HG02938 (cell line): ENCODE measurements around the gene REL.
A peak's percentile ranks its signal among the peaks of the same experiment; 100 is the strongest.

ENCODE experiments used
- ATAC-seq: cut with Tn5 transposase; IDR thresholded peaks from one replicate; pipeline ENCODE4 v1.9.1; 2021; ENCODE audit warnings: mild to moderate bottlenecking, moderate library complexity; ENCODE audit not compliant: unreplicated experiment

Gene REL

DNA sequence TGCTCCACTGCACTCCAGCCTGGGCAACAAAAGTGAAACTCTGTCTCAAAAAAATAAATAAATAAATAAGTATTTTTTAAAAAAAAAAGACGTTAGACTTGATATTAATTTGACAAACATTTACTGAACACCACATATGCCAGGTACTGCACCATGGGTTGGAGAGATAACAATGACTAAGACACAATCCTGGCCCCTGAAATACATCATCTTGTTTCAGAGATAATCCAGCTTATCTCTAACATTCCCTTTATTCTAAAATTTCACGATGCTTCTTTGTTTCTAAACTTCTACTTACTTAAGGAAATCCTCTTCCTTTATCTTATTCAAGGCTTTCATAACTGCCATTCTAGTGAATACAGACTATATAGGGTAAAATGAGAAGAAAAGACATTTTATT lies 81.2 kb downstream of the REL start:
- ATAC-seq: no peak

DNA sequence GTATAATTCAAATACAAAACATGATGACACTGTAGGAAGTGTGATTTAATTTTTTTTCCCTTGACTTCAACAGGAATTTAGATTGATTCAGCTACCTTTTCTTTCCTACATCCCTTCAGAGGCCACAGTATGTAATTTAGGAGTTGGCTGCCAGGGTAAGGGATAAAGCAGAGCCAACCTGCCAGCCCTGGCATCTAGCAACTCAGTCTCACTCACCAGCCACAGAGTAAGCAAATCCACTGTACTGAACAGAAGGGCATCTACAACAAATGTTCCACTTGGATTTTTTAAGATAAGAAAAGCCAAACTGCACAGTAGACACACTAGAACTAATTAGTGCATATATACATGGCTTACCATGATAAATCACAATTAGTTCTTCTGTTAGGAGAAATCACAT lies 81.8 kb downstream of the REL start:
- ATAC-seq: no peak

DNA sequence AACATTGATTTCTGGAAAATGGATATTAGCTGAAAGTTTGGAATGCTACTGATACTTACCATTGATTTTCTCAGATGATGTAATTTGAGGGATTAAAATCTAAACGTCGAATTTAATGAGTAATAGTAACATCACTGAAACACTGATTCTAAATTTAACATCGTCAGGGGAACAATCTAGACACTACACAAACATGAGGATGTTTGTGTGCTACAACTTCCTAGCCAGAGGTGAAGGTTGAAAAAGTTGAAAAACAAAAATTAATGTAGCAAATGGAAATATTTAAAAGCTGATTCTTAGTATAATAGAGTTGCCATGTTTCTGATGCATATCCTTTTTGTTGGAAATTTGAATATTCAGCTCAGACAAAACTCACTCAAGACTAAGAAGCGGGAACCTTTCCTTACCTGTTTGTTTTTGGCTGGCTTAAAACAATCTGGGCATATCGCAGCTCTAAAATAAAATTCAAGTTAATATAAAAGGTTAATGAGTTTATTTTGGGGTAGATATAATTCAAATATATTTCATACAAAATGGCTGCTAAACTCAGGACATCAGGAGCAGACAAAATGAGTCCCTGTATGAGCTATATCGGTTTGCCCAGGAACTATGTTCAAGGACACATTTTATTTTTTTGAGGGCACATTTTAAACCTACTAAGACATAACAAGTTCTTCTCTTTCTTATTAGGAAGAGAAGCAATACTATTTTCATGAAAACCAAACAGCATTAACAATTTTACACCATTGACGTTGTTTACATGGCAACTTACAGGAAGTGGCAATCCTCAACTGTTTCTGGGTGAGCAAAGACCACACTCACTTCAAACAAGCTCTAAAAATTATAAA lies 83.5 kb downstream of the REL start:
- no peak for ATAC-seq

DNA sequence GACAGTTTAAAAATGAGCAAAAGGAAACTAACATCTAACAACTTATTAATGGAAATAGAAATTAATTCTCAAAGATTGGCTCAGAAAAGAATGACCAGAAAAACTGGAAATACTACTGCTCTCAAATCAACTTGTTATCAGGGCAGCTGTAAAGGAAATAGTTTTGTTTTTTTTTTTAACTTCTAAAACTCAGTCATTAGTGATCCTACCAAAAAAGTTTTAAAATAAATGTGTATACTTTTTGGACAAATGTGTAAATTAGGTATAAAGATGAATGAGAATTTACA lies 84.1 kb downstream of the REL start:
- no peak for ATAC-seq

DNA sequence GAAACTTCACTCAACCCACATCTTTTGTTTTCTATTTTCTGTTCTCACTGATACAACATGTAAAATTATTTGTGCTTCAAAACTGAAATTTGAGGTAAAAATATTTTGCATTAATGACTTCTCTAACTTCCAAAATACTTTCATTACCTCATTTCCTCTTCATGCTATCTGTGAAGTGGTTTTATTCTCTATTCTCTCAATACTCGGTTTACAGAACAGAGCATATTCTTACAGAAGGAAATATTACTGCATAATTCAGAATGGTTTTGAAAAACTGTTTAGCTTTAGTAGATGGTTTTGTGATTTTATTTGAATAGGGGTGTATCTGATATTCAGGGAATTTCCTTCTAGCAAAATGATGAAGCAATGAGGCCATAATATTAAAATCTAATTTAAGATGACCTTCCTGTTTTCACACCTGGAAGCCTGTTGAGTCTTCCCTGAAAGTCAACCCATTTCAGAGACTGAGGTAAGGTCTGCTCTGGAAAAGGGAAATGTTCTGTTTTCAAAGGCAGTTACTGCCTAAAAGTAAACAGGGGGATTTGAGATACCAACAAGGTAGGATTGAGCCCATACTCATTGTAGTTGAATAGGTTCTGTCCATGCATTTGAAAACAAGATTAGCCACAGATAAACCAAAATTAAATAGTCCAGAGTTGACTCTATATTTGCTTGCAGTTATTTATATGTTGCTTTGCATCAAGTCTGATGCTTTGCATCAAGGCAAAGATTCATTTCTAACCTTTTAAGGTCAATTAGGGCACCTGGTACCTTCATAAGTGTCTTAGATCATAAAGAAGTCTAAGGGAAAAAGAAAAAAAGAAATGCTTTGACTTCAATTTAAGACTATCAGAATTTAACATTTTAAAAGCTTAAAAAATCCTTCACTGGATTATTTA lies 85.4 kb downstream of the REL start:
- ATAC-seq: peak; percentile 68

DNA sequence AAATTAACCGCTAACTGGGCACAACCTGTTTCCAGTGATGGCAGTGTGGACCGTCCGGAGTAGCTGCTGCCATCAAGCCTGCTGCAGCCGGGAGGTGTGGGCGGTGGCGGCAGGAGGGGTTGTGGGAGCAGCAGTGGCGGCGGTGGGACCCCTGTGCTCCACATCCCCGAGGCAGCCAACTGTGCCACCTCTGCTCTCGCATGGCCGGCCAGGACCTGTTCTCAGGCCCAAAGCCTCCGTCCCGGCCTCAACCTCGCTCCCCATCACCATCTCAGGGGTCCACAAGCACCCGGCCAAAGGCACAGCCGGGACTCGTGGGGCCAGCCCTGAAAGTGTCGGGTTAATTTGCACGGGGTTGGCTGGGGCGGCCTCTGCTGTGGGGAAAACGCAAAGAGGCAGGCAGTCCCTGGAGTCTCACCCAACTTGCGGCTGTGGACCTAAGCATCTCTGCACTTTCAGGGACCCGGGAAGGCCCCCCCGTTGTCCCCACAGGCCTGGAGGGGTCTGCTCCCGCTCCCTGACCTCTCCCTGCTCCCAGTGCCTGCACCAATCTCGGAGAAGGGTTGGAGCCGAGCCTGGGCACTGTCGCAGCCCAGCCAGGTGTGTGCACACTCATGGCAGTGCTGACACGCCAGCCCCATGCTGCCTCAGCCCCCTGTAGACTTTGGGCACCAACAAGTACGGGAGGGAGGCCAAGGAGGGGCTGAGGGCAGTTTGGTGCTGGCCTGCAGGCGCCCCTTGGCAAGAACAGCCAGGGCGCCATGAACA lies 91.7 kb downstream of the REL start:
- no peak for ATAC-seq

DNA sequence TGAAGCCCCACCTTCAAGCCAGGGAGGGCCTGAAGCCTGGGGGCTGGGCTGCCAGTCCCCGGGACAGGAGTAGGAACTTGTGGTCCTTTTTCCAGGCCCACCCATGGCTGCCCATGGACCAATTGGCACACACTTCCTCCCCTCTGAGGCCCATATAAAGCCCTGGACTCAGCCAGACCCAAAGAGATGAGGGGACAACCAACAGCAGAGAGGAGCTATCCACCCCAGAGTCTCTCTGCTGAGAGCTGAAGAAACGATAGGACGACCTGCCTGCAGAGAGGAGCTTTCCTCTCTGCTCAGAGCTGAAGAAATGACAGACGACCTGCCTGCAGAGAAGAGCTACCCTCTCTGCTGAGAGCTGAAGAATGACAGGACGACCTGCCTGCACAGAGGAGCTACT lies 92.3 kb downstream of the REL start:
- ATAC-seq: no peak

DNA sequence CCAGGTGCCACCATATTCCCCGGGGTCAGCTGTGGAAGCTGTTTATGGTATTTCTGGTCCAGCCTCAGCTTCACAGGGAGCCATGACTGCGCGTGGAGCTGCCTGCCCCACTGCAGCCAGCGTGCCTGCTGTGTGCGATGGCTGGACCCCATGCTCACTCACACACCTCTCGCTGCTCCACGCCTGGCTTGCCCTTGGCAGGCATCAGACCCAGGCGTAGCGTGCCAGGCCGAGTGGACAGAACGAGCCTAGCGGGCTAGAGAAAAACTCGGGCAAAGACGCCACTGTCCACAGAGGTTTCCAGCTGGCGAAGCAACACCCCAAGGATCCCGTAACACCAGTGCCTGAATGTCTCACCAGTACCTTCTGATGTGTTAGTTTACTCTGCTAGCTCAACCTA lies 93.3 kb downstream of the REL start:
- ATAC-seq: no peak
